Lung (tissue), 12 donors: ENCODE results near the gene CHCT1. TPM values are rescaled to one million over a fixed set of nuclear protein-coding genes. Genes with fewer than 3 reads are reported as not detected.
A peak's percentile ranks its signal among the peaks of the same experiment; 100 is the strongest.

Source experiments
- ATAC-seq: fragments of 200-7000 bp; cut with Tn5 transposase; one replicate; pipeline ENCODE4 v1.9.1; 2020; ENCODE audit warnings: moderate number of reproducible peaks; ENCODE audit not compliant: insufficient read depth, low FRiP score
- DNase-seq, 3 donors: peaks; one replicate each; pipeline ENCODE4 v3.0.0-alpha.2; 2013 to 2017
- H3K27ac ChIP-seq, 2 donors: one replicate each; pipeline ENCODE4 v1.5.1; 2013; ENCODE audit warnings: mild to moderate bottlenecking in 2 of 2, moderate library complexity in 2 of 2, control low read depth in 1 of 2, inconsistent platforms in 1 of 2, low read depth in 1 of 2, low read length in 1 of 2
- H3K27me3 ChIP-seq, 3 donors: one replicate each; pipeline ENCODE4 v1.5.1; 2013; ENCODE audit warnings: low read length in 2 of 3; ENCODE audit not compliant: control insufficient read depth in 3 of 3, insufficient read depth in 3 of 3
- H3K36me3 ChIP-seq, 4 donors: one replicate each; pipeline ENCODE4 v1.5.1; 2013; ENCODE audit warnings: low read length in 4 of 4, mild to moderate bottlenecking in 1 of 4, moderate library complexity in 1 of 4; ENCODE audit not compliant: control insufficient read depth in 4 of 4, insufficient read depth in 4 of 4
- H3K4me1 ChIP-seq, 5 donors: one replicate each; pipeline ENCODE4 v1.5.1; 2013; ENCODE audit warnings: low read length in 5 of 5, mild to moderate bottlenecking in 2 of 5, moderate library complexity in 1 of 5; ENCODE audit not compliant: control insufficient read depth in 5 of 5, insufficient read depth in 5 of 5
- H3K4me3 ChIP-seq: one replicate; pipeline ENCODE4 v1.5.1; 2013; ENCODE audit warnings: mild to moderate bottlenecking, control low read depth, moderate library complexity
- H3K9ac ChIP-seq, 2 donors: one replicate each; pipeline ENCODE4 v1.5.1; 2013; ENCODE audit warnings: low read length in 2 of 2, control low read depth in 1 of 2; ENCODE audit not compliant: insufficient read depth in 1 of 2
- H3K9me3 ChIP-seq, 4 donors: one replicate each; pipeline ENCODE4 v1.5.1; 2013; ENCODE audit warnings: low read length in 3 of 4, mild to moderate bottlenecking in 1 of 4, moderate library complexity in 1 of 4; ENCODE audit not compliant: control insufficient read depth in 4 of 4, insufficient read depth in 3 of 4
- WGBS, 2 donors: extraction: QIAGEN DNeasy Blood & Tissue Kit; methylation state at CpG; one replicate each; pipeline ENCODE4 v1.1.7; 2013; 5-methylcytosine and 5-hydroxymethylcytosine counted together
- polyA plus RNA-seq, 2 donors: library from polyadenylated mRNA; stranded (reverse); fragments of 200-250 nt; gene quantifications; one replicate each; pipeline ENCODE4 v1.2.1, GENCODE V29; 2013
- total RNA-seq, 2 donors: library from RNA; depleted of rRNA in 1 of 2; stranded (reverse); fragments of >200 nt in 1 of 2; gene quantifications; one replicate each; pipeline ENCODE4 v1.2.1, GENCODE V29; 2014 to 2021
- TF ChIP-seq, protein P1 (sequence below): IDR thresholded peaks from 2 replicates; pipeline ENCODE4 v1.5.1; 2012; ENCODE audit warnings: mild to moderate bottlenecking; ENCODE audit errors: control extremely low read depth, extremely low read depth
- donor health status: control.
- donor health status: control.
- donor health status: Bipolar disorder and iron deficiency.
- donor health status: healthy.
- donor health status: DM: yes; HTN: yes; CAD: no.

CHCT1 gene
- total and polyA plus RNA-seq, 4 donors = 0.10 to 0.12 TPM; not detected in 2

DNA sequence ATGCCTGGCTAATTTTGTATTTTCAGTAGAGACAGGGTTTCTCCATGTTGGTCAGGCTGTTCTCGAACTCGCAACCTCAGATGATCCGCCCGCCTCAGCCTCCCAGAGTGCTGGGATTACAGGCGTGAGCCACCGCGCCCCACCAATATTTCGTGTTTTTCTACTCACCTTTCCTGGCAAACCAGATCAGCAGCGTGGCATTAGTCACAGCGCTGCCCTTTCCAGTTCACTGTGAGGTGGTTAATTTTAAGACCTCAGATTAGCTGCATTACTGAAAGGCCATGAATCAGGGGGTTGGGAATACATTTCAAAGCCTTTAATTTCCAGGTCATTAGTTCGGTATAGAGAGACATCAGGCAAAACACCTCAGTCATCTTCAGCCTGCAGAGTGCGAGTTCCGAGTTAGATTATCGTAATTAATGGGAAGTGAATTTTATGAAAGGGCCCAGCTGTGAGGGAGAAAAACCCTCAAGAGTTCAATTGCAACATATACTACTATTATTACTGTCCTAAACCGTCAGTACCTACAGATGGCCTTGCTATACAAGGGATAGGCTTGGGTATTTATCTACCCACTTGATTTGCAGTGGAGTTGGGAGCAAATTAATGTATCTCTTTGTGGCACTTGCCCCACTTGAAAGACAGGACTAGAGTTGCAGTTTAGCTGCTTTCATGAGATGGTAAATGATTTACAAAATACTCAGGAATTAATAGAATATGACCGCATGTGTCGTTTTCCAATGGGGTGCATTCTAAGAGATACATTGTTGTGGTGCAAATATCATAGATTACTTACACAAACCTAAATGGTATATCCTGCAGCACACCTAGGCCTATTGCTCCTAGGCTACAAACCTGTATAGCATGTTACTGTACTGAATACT, 28.2 kb upstream of the CHCT1 start:
- ATAC-seq (no peak), DNase-seq (peak in 1 of 3 donors; percentile 15)
- H3K9me3 ChIP-seq = no peaks in the 10 kb centered on the region
- H3K27me3 ChIP-seq = no peaks in the 10 kb centered on the region
- H3K36me3 ChIP-seq = no peaks in the 10 kb centered on the region
- TF ChIP-seq, protein P1, sequence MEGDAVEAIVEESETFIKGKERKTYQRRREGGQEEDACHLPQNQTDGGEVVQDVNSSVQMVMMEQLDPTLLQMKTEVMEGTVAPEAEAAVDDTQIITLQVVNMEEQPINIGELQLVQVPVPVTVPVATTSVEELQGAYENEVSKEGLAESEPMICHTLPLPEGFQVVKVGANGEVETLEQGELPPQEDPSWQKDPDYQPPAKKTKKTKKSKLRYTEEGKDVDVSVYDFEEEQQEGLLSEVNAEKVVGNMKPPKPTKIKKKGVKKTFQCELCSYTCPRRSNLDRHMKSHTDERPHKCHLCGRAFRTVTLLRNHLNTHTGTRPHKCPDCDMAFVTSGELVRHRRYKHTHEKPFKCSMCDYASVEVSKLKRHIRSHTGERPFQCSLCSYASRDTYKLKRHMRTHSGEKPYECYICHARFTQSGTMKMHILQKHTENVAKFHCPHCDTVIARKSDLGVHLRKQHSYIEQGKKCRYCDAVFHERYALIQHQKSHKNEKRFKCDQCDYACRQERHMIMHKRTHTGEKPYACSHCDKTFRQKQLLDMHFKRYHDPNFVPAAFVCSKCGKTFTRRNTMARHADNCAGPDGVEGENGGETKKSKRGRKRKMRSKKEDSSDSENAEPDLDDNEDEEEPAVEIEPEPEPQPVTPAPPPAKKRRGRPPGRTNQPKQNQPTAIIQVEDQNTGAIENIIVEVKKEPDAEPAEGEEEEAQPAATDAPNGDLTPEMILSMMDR = no peak
- H3K27ac ChIP-seq = no peak overlapping the region
- H3K9ac ChIP-seq = no peak overlapping the region
- WGBS, 2 donors = 73 to 86% methylated on average over 17 of the region's 17 CpGs
- H3K4me3 ChIP-seq = no peak overlapping the region
- peaks cover 0 to 20% (median 5%) of the 10 kb centered on the region in 5 donors for H3K4me1 ChIP-seq

DNA sequence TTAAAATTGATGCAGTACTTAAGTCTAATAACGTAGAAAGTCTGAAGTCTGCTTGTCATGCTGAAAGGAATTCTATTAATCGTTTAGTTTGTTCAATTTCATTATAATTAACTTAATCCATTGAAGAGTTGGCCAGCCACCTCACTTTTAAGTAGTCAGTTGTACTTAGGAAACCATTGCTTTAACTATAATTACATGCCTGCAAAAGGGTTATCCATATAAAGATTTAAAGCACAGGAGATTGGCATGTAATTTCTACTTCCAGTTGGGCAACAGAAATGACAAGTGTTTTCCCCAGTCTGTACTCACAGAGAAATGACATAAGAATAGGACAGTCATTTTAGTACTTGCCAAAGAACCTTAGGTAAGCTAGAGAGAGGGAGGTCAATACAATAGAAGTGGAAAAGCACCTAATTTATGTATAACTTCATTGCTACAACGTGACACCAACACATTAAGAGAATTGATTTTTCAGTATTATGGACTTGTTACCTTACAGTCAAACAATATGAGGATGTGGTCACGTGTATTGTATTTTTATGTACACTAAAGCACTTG, 26.7 kb upstream of the CHCT1 start:
- WGBS, 2 donors = 63 to 74% methylated on average over 4 of the region's 4 CpGs
- TF ChIP-seq, protein P1 = no peak
- H3K27ac ChIP-seq = no peak overlapping the region

DNA sequence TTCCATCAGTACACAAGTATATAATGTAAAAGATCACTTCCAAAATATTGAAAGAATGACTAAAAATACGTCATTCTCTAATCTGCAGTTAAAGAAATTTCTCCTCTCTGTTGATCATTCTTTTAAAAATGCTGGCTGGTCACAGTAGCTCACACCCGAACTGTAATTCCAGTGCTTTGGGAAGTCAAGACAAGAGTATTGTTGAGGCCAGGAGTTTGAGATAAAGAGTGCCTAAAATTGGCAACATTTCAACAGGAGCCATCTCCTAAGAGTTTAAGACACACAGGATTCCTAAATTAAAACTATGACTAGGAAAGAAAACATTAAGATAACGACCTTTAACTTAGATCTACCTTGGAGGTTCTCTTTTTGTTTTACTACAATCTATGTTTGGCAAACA, 25.9 kb upstream of the CHCT1 start:
- peaks cover 0 to 5% (median 0%) of the 10 kb centered on the region in 5 donors for H3K4me1 ChIP-seq
- DNase-seq (no peak), ATAC-seq (no peak)
- no peak overlapping the region for H3K9ac ChIP-seq
- WGBS, 2 donors = 87 to 90% methylated on average over 3 of the region's 3 CpGs
- TF ChIP-seq, protein P1 = no peak
- H3K9me3 ChIP-seq = no peaks in the 10 kb centered on the region
- H3K4me3 ChIP-seq = no peak overlapping the region
- no peaks in the 10 kb centered on the region for H3K27me3 ChIP-seq
- no peaks in the 10 kb centered on the region for H3K36me3 ChIP-seq
- H3K27ac ChIP-seq = no peak overlapping the region

More for the DNA sequence above, 26.7 kb upstream of the CHCT1 start:
- H3K4me1 ChIP-seq = peaks cover 0 to 12% (median 5%) of the 10 kb centered on the region in 5 donors
- no peak overlapping the region for H3K9ac ChIP-seq
- no peak overlapping the region for H3K4me3 ChIP-seq
- no peaks in the 10 kb centered on the region for H3K9me3 ChIP-seq
- H3K36me3 ChIP-seq = no peaks in the 10 kb centered on the region
- no peak for DNase-seq
- no peaks in the 10 kb centered on the region for H3K27me3 ChIP-seq
- ATAC-seq = no peak
